HG03025 (cell line): ENCODE measurements around the gene OASL.

ENCODE experiments used
- ATAC-seq: cut with Tn5 transposase; IDR thresholded peaks from one replicate; pipeline ENCODE4 v1.9.1; 2021; ENCODE audit warnings: mild to moderate bottlenecking, moderate library complexity; ENCODE audit not compliant: unreplicated experiment, low FRiP score

The OASL gene

GRCh38 chr12:120971299-120972180 is 67.5 kb downstream of the OASL start:
- ATAC-seq, result no peak

- no peak for ATAC-seq
These were observed 68.7 kb downstream of the OASL start for GRCh38 chr12:120970310-120970709.
